HCT116 (cell line): ENCODE data around the gene CDH4. TPM values are rescaled to one million over a fixed set of nuclear protein-coding genes. Genes with fewer than 3 reads are reported as not detected.

Experiments used
- ATAC-seq: fragments of 200-7000 bp; cut with Tn5 transposase; 2 replicates; pipeline ENCODE4 v1.9.1; 2020; ENCODE audit warnings: mild to moderate bottlenecking, moderate library complexity
- BruUV-seq: library from RNA; stranded (reverse); fragments of 400-500 nt; replicated peaks from 2 replicates; lab custom pipeline; 2021; lab: Mats Ljungman, UMichigan
- CTCF ChIA-PET: fragments of 300-600 bp; sonication (Branson Sonifier 250); formaldehyde crosslinking; loops from one replicate; lab custom pipeline; 2021; ENCODE audit warnings: antibody characterized with exemption; lab: Charles Lee
- POLR2A ChIA-PET: fragments of 300-600, 350-600 bp; sonication (Branson Sonifier 250); formaldehyde crosslinking; loops from one replicate; lab custom pipeline; 2021; ENCODE audit warnings: antibody characterized with exemption; lab: Charles Lee
- RAD21 ChIA-PET, 2 experiments: fragments of 300-600 bp; sonication (Branson Sonifier 250); formaldehyde crosslinking; loops; one replicate each; lab custom pipeline; 2023; ENCODE audit warnings: low total read pairs in 2 of 2; ENCODE audit not compliant: uncharacterized antibody in 2 of 2, unreplicated experiment in 2 of 2, low non-redundant PET in 1 of 2; lab: Charles Lee
- DNase-seq: peaks from one replicate; pipeline ENCODE4 v3.0.0-alpha.2; 2010; ENCODE audit warnings: low read depth, low spot score
- H2AFZ ChIP-seq: fragments of 200-600 bp; shearing (Covaris generic), sonication (generic); 2 replicates; pipeline ENCODE4 v1.6.1; 2017; ENCODE audit warnings: low read depth, mixed run types, mixed read lengths, antibody characterized with exemption, low read length; ENCODE audit not compliant: poor library complexity, severe bottlenecking
- H3K27ac ChIP-seq: 2 replicates; pipeline ENCODE4 v1.5.1; 2012; ENCODE audit warnings: low read depth, low read length
- H3K27me3 ChIP-seq: fragments of 200-600 bp; sonication (generic); 2 replicates; pipeline ENCODE4 v1.6.1; 2016; ENCODE audit warnings: mixed run types, low read length, mixed read lengths; ENCODE audit not compliant: insufficient read depth
- H3K36me3 ChIP-seq, 2 experiments: fragments of 200-500 bp in 1 of 2; fragments of 200-600 bp in 1 of 2; sonication (Bioruptor generic) in 1 of 2; sonication (generic) in 1 of 2; 2 replicates each; pipeline versions ENCODE4 v1.5.1 to v1.6.1; 2014 to 2016; ENCODE audit warnings: low read length in 2 of 2, inconsistent platforms in 1 of 2, mixed read lengths in 1 of 2, mixed run types in 1 of 2; ENCODE audit not compliant: insufficient read depth in 2 of 2, control insufficient read depth in 1 of 2
- H3K4me1 ChIP-seq, 2 experiments: fragments of 200-600 bp in 1 of 2; sonication (generic) in 1 of 2; 2 replicates each; pipeline versions ENCODE4 v1.5.1 to v1.6.1; 2012 to 2017; ENCODE audit warnings: low read length in 2 of 2, inconsistent platforms in 1 of 2, mild to moderate bottlenecking in 1 of 2, mixed read lengths in 1 of 2, mixed run types in 1 of 2, moderate library complexity in 1 of 2; ENCODE audit not compliant: insufficient read depth in 2 of 2, control insufficient read depth in 1 of 2
- H3K4me2 ChIP-seq: fragments of 200-600 bp; sonication (generic); 2 replicates; pipeline ENCODE4 v1.6.1; 2017; ENCODE audit warnings: mixed run types, low read length, mixed read lengths
- H3K4me3 ChIP-seq, 2 experiments: fragments of 200-600 bp in 1 of 2; sonication (generic) in 1 of 2; replicated peaks in 1 of 2; 2 replicates each; pipeline ENCODE4 v1.5.1; 2011 to 2016; ENCODE audit warnings: low read length in 2 of 2, control low read depth in 1 of 2, low read depth in 1 of 2, mild to moderate bottlenecking in 1 of 2, mixed read lengths in 1 of 2, mixed run types in 1 of 2
- H3K79me2 ChIP-seq: fragments of 200-600 bp; sonication (generic); 2 replicates; pipeline ENCODE4 v1.6.1; 2017; ENCODE audit warnings: mild to moderate bottlenecking, mixed run types, low read length, moderate library complexity, mixed read lengths; ENCODE audit not compliant: insufficient read depth
- H3K9ac ChIP-seq: fragments of 200-600 bp; sonication (generic); 2 replicates; pipeline ENCODE4 v1.6.1; 2016; ENCODE audit warnings: low read length, mixed read lengths
- H3K9me2 ChIP-seq: fragments of 200-600 bp; sonication (generic), shearing (Covaris generic); 2 replicates; pipeline ENCODE4 v1.6.1; 2017; ENCODE audit warnings: mixed run types, mild to moderate bottlenecking, moderate library complexity; ENCODE audit not compliant: insufficient read depth
- H3K9me3 ChIP-seq, 2 experiments: fragments of 200-500 bp in 1 of 2; fragments of 200-600 bp in 1 of 2; sonication (Bioruptor generic) in 1 of 2; sonication (generic) in 1 of 2; 2 replicates each; pipeline ENCODE4 v1.6.1; 2014 to 2017; ENCODE audit warnings: low read length in 2 of 2, mixed read lengths in 2 of 2, inconsistent platforms in 1 of 2, low read depth in 1 of 2, mild to moderate bottlenecking in 1 of 2, mixed run types in 1 of 2, moderate library complexity in 1 of 2; ENCODE audit not compliant: control insufficient read depth in 1 of 2, insufficient read depth in 1 of 2
- H4K20me1 ChIP-seq: fragments of 200-600 bp; sonication (generic), shearing (Covaris generic); 2 replicates; pipeline ENCODE4 v1.6.1; 2017; ENCODE audit warnings: mixed run types, mild to moderate bottlenecking, moderate library complexity; ENCODE audit not compliant: insufficient read depth
- CBX3 ChIP-seq: IDR thresholded peaks from 2 replicates; pipeline ENCODE4 v1.6.1; 2012; ENCODE audit warnings: low read depth
- CEBPB ChIP-seq: IDR thresholded peaks from 2 replicates; pipeline ENCODE4 v1.6.1; 2012; ENCODE audit warnings: low read depth
- EGR1 ChIP-seq: IDR thresholded peaks from 2 replicates; pipeline ENCODE4 v1.6.1; 2012; ENCODE audit warnings: low read depth
- ELF1 ChIP-seq: IDR thresholded peaks from 2 replicates; pipeline ENCODE4 v1.6.1; 2012; ENCODE audit warnings: low read depth, borderline replicate concordance
- EZH2 ChIP-seq: fragments of 200-600 bp; sonication (generic); IDR thresholded peaks from 2 replicates; pipeline ENCODE4 v1.6.1; 2017; ENCODE audit warnings: antibody characterized with exemption, mixed run types
- EZH2phosphoT487 ChIP-seq: fragments of 200-600 bp; IDR thresholded peaks from 2 replicates; pipeline ENCODE4 v1.6.1; 2018; ENCODE audit warnings: antibody characterized with exemption, borderline replicate concordance
- FOSL1 ChIP-seq: IDR thresholded peaks from 2 replicates; pipeline ENCODE4 v1.6.1; 2012; ENCODE audit warnings: low read depth
- JUND ChIP-seq: IDR thresholded peaks from 2 replicates; pipeline ENCODE4 v1.6.1; 2012
- MAX ChIP-seq: IDR thresholded peaks from 2 replicates; pipeline ENCODE4 v1.6.1; 2012
- RAD21 ChIP-seq: IDR thresholded peaks from 2 replicates; pipeline ENCODE4 v1.6.1; 2012; ENCODE audit warnings: low read depth, mild to moderate bottlenecking
- SP1 ChIP-seq: IDR thresholded peaks from 2 replicates; pipeline ENCODE4 v1.6.1; 2012; ENCODE audit warnings: low read depth
- SRF ChIP-seq: IDR thresholded peaks from 2 replicates; pipeline ENCODE4 v1.6.1; 2012; ENCODE audit warnings: low read depth
- TCF7L2 ChIP-seq: IDR thresholded peaks from 2 replicates; pipeline ENCODE4 v1.7.0; 2011; ENCODE audit warnings: borderline replicate concordance, inconsistent platforms; ENCODE audit not compliant: insufficient read depth, insufficient read length; ENCODE audit errors: extremely low read depth
- YY1 ChIP-seq: IDR thresholded peaks from 2 replicates; pipeline ENCODE4 v1.6.1; 2011; ENCODE audit warnings: low read length, low read depth, moderate library complexity, mild to moderate bottlenecking; ENCODE audit not compliant: insufficient replicate concordance; ENCODE audit errors: extremely low read depth
- ZFX ChIP-seq: fragments of 450-650 bp; IDR thresholded peaks from 2 replicates; pipeline ENCODE4 v1.6.1; 2017
- ZNF274 ChIP-seq: fragments of 200-500 bp; sonication (Bioruptor generic); IDR thresholded peaks from 2 replicates; pipeline ENCODE4 v1.6.1; 2014; ENCODE audit warnings: mild to moderate bottlenecking, low read depth, low read length, inconsistent platforms
- intact Hi-C: fragments of 100-400 bp; cut with micrococcal nuclease; formaldehyde crosslinking; loops from 2 replicates; pipeline ENCODE4 v1.10.0; 2022
- total RNA-seq: library from RNA; stranded (reverse); gene quantifications from one replicate; pipeline ENCODE4 v1.2.1, GENCODE V29; 2021; ENCODE audit not compliant: unreplicated experiment
- TF ChIP-seq, protein P1 (sequence below): IDR thresholded peaks from 2 replicates; pipeline ENCODE4 v1.6.1; 2012
- TF ChIP-seq, protein P2 (sequence below), 3 experiments: fragments of 200-600 bp in 1 of 3; sonication (generic) in 1 of 3; IDR thresholded peaks in 2 of 3; conservative IDR thresholded peaks in 1 of 3; 2 replicates each; pipeline ENCODE4 v1.5.1; 2012 to 2017; ENCODE audit warnings: low read depth in 2 of 3, low read length in 2 of 3, antibody characterized with exemption in 1 of 3, borderline replicate concordance in 1 of 3, control low read depth in 1 of 3, mild to moderate bottlenecking in 1 of 3, mixed read lengths in 1 of 3, mixed run types in 1 of 3, moderate library complexity in 1 of 3; ENCODE audit not compliant: insufficient read depth in 1 of 3

Gene CDH4
- total RNA-seq, 1 experiment from 2014 or later, result not detected

DNA sequence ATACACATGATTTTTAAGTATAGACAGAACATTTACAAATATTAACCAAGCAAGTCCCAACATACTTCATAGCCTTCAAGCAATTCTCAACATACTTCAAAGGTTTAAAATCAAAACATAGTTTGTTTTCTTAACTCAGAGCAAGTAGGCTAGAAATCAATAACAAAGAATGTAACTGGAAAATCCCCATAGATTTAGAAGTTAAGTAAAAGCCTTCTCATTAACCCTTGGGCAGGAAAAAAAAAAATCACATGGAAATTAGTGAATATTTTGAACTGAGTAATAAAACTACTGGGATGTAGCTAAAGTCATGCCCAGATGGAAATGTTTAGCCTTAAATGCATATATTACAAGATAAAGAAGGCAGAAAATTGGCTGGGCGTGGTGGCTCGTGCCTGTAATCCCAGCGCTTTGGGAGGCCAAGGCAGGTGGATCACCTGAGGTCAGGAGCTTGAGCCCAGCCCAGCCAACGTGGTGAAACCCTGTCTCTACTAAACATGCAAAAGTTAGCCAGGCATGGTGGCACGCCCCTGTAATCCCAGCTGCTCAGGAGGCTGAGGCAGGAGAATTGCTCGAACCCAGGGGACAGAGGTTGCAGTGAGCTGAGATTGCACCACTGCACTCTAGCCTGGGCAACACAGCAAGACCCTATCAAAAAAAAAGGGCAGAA is 497.5 kb downstream of the CDH4 start:
- no TSS peak for BruUV-seq
- Histone ChIP-seq H3K27me3 (peaks cover 14% of the 10 kb centered on the region), H4K20me1 (no peaks in the 10 kb centered on the region), H3K9me3 (no peaks in the 10 kb centered on the region), H3K36me3 (no peaks in the 10 kb centered on the region), H3K4me2 (no peak overlapping the region), H3K9me2 (no peaks in the 10 kb centered on the region), H2AFZ (no peak overlapping the region), H3K4me3 (no peak overlapping the region), H3K79me2 (no peaks in the 10 kb centered on the region), H3K27ac (no peak overlapping the region), H3K9ac (no peak overlapping the region), H3K4me1 (no peaks in the 10 kb centered on the region)
- RAD21 ChIA-PET, result no interaction called here
- TF ChIP-seq EZH2, result no peak
- TF ChIP-seq, protein P1, sequence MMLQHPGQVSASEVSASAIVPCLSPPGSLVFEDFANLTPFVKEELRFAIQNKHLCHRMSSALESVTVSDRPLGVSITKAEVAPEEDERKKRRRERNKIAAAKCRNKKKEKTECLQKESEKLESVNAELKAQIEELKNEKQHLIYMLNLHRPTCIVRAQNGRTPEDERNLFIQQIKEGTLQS, result no peak
- no peak for TF ChIP-seq SP1
- TF ChIP-seq MAX, result no peak
- TF ChIP-seq FOSL1, result no peak
- no peak for TF ChIP-seq JUND
- TF ChIP-seq CEBPB, result no peak
- TF ChIP-seq RAD21, result no peak
- no peak for TF ChIP-seq EZH2phosphoT487
- no peak for TF ChIP-seq TCF7L2
- no peak for TF ChIP-seq EGR1
- TF ChIP-seq ZNF274, result no peak
- no peak for TF ChIP-seq SRF
- no peak for TF ChIP-seq ELF1
- no peak for TF ChIP-seq CBX3
- TF ChIP-seq YY1, result no peak
- TF ChIP-seq ZFX, result no peak
- TF ChIP-seq, protein P2, sequence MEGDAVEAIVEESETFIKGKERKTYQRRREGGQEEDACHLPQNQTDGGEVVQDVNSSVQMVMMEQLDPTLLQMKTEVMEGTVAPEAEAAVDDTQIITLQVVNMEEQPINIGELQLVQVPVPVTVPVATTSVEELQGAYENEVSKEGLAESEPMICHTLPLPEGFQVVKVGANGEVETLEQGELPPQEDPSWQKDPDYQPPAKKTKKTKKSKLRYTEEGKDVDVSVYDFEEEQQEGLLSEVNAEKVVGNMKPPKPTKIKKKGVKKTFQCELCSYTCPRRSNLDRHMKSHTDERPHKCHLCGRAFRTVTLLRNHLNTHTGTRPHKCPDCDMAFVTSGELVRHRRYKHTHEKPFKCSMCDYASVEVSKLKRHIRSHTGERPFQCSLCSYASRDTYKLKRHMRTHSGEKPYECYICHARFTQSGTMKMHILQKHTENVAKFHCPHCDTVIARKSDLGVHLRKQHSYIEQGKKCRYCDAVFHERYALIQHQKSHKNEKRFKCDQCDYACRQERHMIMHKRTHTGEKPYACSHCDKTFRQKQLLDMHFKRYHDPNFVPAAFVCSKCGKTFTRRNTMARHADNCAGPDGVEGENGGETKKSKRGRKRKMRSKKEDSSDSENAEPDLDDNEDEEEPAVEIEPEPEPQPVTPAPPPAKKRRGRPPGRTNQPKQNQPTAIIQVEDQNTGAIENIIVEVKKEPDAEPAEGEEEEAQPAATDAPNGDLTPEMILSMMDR (IDR thresholded peaks at IDR 0.05 in 2 of 3, conservative IDR thresholded peaks at IDR 0.05 in 1 of 3; ENCODE audit: borderline replicate concordance in 1 of 3, insufficient read depth in 1 of 3, low read depth in 2 of 3, low read length in 2 of 3), result no peak
- DNase-seq (no peak), ATAC-seq (no peak)
- CTCF ChIA-PET, result no interaction called here
- POLR2A ChIA-PET, result no interaction called here
- intact Hi-C loops, result no loop called here
